ENCODE results near the gene MACROD2.
"Not testable (repeated sequence)": the region's sequence is repeated elsewhere in the genome, so short reads cannot be mapped to it uniquely, and the experiment has no call there.

Gene MACROD2

DNA sequence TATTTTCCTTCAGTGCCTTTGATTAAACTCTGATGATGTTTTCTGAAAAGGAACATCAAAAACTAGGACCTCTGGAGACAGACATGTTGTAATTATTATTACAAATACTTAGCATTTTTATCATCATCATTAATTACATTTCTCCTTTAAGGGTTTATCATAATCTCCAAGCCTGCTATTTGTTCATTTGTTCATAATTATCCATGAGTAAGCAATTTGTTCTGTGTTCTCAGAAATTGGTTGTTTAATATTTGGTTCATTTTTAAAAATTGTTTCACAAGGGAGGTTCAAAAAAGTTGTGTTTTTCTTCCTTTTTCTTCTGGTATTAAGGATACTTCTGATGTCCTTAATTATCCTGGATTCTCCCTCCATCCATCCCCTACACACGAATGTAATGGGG, 1192.3 kb downstream of the MACROD2 start:
- Histone ChIP-seq H3K9me3 (replicated peaks; ENCODE audit: low read length) (no peaks in the 10 kb centered on the region), H3K4me1 (ENCODE audit: control insufficient read depth, insufficient read depth, low read length) (no peaks in the 10 kb centered on the region), H3K4me3 (ENCODE audit: low read length) (no peak overlapping the region), H3K4me2 (ENCODE audit: low read length) (no peak overlapping the region), H3K9ac (ENCODE audit: low read depth, low read length) (no peak overlapping the region), H3K27me3 (ENCODE audit: control insufficient read depth, insufficient read depth, low read length) (no peaks in the 10 kb centered on the region), H3K36me3 (ENCODE audit: insufficient read depth, low read length) (no peaks in the 10 kb centered on the region)

DNA sequence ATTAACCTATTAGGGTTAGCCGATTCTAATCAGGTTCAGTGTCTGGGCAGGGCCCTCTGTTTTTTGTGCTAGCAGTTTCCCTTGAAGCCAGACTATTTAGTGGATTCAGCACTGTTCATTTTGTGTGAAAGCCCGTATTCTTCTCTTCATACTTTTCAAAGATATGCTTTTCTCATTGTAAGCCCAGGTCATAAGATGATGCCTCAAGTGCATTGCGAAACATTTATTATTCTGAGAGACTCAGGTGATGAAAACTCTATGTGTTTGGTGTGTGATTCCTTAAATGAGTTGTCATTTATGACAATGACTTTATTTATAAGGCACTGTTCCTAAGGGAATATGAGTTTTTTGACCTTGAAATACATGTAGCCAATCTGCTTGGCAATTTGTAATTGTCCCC, 1193.1 kb downstream of the MACROD2 start:
- H3K4me2 ChIP-seq (ENCODE audit: low read length) = no peak overlapping the region
- no peak overlapping the region for H3K9ac ChIP-seq (ENCODE audit: low read depth, low read length)
- H3K36me3 ChIP-seq (ENCODE audit: insufficient read depth, low read length) = no peaks in the 10 kb centered on the region
- no peak overlapping the region for H3K4me3 ChIP-seq (ENCODE audit: low read length)
- H3K4me1 ChIP-seq (ENCODE audit: control insufficient read depth, insufficient read depth, low read length) = no peaks in the 10 kb centered on the region
- no peaks in the 10 kb centered on the region for H3K27me3 ChIP-seq (ENCODE audit: control insufficient read depth, insufficient read depth, low read length)
- no peaks in the 10 kb centered on the region for H3K9me3 ChIP-seq (replicated peaks; ENCODE audit: low read length)

DNA sequence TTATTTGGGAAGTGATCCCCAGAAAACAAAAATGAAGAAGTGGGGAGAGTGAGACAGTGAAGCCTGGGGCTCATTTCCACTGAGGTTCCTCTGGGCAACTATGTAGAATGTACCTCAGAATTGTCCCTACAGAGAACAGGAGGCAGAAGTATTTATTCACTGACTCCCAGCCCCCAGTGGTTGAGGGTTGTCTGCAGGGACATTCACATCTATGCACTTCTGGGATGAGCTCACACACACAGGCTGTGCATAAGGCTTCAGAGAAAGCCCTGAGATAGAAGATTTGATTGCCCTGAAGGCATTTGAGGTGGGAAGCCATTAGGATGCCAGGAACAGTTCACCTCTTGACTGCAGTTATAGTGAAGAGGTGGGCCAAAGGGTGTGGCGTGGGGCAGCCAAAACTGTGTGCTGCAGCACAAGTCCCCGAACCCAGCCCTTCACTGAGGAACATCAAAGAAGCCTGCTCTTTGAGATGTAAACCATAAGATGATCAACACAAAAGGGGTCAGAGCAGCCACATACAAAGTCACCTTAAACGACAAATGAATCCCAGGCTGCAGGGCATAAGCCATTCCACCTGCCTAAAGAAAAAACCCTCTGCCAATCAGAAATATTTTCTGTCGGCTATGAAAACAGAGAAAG, 1195.9 kb downstream of the MACROD2 start:
- no peak overlapping the region for H3K4me2 ChIP-seq (ENCODE audit: low read length)
- H3K9ac ChIP-seq (ENCODE audit: low read depth, low read length) = no peak overlapping the region
- H3K4me1 ChIP-seq (ENCODE audit: control insufficient read depth, insufficient read depth, low read length) = no peaks in the 10 kb centered on the region
- H3K9me3 ChIP-seq (replicated peaks; ENCODE audit: low read length) = no peaks in the 10 kb centered on the region
- no peak overlapping the region for H3K4me3 ChIP-seq (ENCODE audit: low read length)
- no peaks in the 10 kb centered on the region for H3K27me3 ChIP-seq (ENCODE audit: control insufficient read depth, insufficient read depth, low read length)
- no peaks in the 10 kb centered on the region for H3K36me3 ChIP-seq (ENCODE audit: insufficient read depth, low read length)

DNA sequence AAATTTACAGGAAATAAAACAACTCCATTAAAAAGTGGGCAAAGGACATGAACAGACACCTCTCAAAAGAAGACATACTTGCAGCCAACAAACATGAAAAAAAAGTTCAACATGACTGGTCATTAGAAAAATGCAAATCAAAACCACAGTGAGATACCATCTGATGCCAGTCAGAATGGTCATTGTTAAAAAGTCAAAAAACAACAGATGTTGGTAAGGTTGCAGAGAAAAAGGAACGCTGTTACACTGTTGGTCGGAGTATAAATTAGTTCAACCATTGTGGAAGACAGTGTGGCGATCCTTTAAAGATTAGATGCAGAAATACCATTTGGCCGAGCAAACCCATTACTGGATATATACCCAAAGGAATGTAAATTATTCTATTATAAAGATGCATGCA, 1200.1 kb downstream of the MACROD2 start:
- Histone ChIP-seq H3K27me3 (ENCODE audit: control insufficient read depth, insufficient read depth, low read length) (no peaks in the 10 kb centered on the region), H3K36me3 (ENCODE audit: insufficient read depth, low read length) (no peaks in the 10 kb centered on the region), H3K9ac (ENCODE audit: low read depth, low read length) (no peak overlapping the region), H3K4me2 (ENCODE audit: low read length) (no peak overlapping the region), H3K4me3 (ENCODE audit: low read length) (no peak overlapping the region), H3K4me1 (ENCODE audit: control insufficient read depth, insufficient read depth, low read length) (no peaks in the 10 kb centered on the region), H3K9me3 (replicated peaks; ENCODE audit: low read length) (no peaks in the 10 kb centered on the region)

DNA sequence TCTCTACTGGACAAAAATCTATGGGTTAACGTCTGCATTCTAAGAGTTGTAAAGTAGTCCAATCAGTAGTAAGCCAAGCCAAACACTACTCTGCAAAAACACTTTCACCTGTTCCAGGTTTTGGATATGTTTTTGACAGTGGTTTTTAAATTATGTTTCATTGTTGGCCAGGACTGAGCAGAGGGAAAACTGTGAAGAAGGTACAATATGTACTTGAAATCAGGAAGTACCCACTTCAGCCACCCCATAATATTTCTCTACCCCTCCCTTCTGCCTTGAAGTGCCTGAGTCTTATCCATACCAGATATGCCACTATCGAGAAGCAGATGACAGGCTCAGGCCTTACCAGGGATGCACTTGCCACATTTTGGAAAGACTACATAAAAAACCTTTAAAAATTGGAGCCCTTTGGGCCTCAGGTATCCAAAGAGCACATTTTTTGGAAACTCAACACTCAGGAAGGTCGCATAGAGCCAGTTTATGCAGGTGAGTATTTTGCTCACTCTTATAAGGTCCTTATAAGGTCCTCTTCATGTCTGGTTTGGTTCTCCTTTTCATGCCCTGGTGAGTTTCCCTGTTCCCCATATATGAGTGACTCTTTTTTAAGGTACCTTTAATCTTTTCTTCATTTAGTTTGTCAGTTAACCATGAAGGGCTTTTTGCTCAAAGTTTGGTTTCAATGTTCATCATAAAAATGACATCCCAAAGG, 1201.4 kb downstream of the MACROD2 start:
- Histone ChIP-seq H3K9me3 (replicated peaks; ENCODE audit: low read length) (no peaks in the 10 kb centered on the region), H3K9ac (ENCODE audit: low read depth, low read length) (no peak overlapping the region), H3K36me3 (ENCODE audit: insufficient read depth, low read length) (no peaks in the 10 kb centered on the region), H3K4me1 (ENCODE audit: control insufficient read depth, insufficient read depth, low read length) (no peaks in the 10 kb centered on the region), H3K4me3 (ENCODE audit: low read length) (no peak overlapping the region), H3K4me2 (ENCODE audit: low read length) (no peak overlapping the region), H3K27me3 (ENCODE audit: control insufficient read depth, insufficient read depth, low read length) (no peaks in the 10 kb centered on the region)

DNA sequence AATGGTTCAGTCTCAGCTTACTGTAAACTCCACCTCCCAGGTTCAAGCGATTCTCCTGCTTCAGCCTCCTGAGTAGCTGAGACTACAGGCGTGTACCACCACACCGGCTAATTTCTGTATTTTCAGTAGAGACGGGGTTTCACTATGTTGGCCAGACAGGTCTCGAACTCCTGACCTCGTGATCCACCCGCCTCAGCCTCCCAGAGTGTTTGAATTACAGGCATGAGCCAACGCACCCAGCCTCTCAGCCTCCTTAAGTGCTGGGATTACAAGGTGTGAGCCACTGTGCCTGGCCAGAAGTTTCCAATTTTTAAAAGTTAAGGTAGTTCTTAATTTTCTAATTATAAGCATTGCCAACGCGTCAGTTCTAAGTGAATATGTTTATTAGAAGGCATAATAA, 1202.7 kb downstream of the MACROD2 start:
- not testable (repeated sequence) for H3K36me3 ChIP-seq (ENCODE audit: insufficient read depth, low read length); H3K27me3 ChIP-seq (ENCODE audit: control insufficient read depth, insufficient read depth, low read length); H3K4me1 ChIP-seq (ENCODE audit: control insufficient read depth, insufficient read depth, low read length); H3K4me3 ChIP-seq (ENCODE audit: low read length); H3K4me2 ChIP-seq (ENCODE audit: low read length); H3K9me3 ChIP-seq (replicated peaks; ENCODE audit: low read length); H3K9ac ChIP-seq (ENCODE audit: low read depth, low read length)

DNA sequence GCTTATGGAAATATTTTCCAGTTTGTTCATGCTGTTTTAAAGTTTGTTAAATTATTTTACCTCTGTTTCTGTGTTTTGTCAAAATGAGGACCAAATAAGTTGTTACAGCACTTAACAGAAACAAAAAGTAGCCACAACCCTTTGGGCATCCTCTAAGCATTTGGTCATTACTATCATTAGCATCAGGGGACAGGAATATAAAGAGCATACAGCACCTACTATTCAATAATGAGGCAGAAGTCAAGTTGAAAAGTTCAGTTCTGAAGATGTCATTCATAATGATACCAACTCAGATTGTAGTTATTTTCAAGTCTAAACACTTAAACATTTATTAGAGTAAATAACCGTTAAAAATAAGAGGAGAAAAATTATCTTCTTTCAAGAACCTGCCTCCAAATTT, 1204.4 kb downstream of the MACROD2 start:
- Histone ChIP-seq H3K4me1 (ENCODE audit: control insufficient read depth, insufficient read depth, low read length) (no peaks in the 10 kb centered on the region), H3K4me2 (ENCODE audit: low read length) (no peak overlapping the region), H3K9ac (ENCODE audit: low read depth, low read length) (no peak overlapping the region), H3K4me3 (ENCODE audit: low read length) (no peak overlapping the region), H3K9me3 (replicated peaks; ENCODE audit: low read length) (no peaks in the 10 kb centered on the region), H3K36me3 (ENCODE audit: insufficient read depth, low read length) (no peaks in the 10 kb centered on the region), H3K27me3 (ENCODE audit: control insufficient read depth, insufficient read depth, low read length) (no peaks in the 10 kb centered on the region)

DNA sequence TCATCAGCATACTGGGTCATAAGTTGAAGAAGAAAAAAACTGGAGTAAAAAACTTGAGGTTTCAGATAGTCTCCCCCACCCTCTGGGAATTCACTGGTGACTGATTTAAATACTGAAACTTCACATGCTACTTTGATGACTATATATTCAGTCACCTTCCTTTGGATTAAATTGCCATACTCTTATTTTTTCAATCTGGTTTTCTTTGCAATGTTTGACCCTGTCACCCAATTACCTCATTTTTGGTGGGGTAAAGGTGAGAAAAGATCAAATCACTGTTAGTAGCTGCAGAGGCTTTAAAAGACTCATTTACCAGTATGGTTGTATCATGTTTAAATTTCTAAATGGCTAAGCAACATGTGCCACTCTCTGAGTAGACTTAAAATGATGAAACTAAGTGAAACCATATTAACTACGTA, 1204.8 kb downstream of the MACROD2 start:
- Histone ChIP-seq H3K9me3 (replicated peaks; ENCODE audit: low read length) (no peaks in the 10 kb centered on the region), H3K27me3 (ENCODE audit: control insufficient read depth, insufficient read depth, low read length) (no peaks in the 10 kb centered on the region), H3K4me2 (ENCODE audit: low read length) (no peak overlapping the region), H3K4me3 (ENCODE audit: low read length) (no peak overlapping the region), H3K36me3 (ENCODE audit: insufficient read depth, low read length) (no peaks in the 10 kb centered on the region), H3K9ac (ENCODE audit: low read depth, low read length) (no peak overlapping the region), H3K4me1 (ENCODE audit: control insufficient read depth, insufficient read depth, low read length) (no peaks in the 10 kb centered on the region)

DNA sequence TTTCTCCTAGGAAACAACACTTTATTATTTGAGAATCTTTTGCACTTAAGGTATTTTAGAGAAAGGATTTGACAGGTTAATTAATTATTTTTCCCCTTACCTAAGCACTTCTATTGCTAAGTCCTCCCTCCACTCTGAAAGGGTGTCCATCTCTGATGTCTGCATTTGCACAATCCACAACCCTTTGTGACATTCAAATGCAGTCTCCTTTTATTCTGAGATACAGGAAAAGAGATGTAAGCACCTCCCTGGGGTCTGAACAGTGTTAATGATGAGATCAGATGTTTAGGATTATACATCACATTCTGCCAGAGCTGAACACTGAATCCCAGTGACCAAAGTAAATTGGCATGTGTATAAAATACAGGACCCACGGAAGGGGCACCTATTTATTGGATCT, 1206.3 kb downstream of the MACROD2 start:
- H3K4me1 ChIP-seq (ENCODE audit: control insufficient read depth, insufficient read depth, low read length) = no peaks in the 10 kb centered on the region
- H3K9ac ChIP-seq (ENCODE audit: low read depth, low read length) = no peak overlapping the region
- H3K36me3 ChIP-seq (ENCODE audit: insufficient read depth, low read length) = no peaks in the 10 kb centered on the region
- H3K9me3 ChIP-seq (replicated peaks; ENCODE audit: low read length) = no peaks in the 10 kb centered on the region
- no peaks in the 10 kb centered on the region for H3K27me3 ChIP-seq (ENCODE audit: control insufficient read depth, insufficient read depth, low read length)
- H3K4me3 ChIP-seq (ENCODE audit: low read length) = no peak overlapping the region
- H3K4me2 ChIP-seq (ENCODE audit: low read length) = no peak overlapping the region

DNA sequence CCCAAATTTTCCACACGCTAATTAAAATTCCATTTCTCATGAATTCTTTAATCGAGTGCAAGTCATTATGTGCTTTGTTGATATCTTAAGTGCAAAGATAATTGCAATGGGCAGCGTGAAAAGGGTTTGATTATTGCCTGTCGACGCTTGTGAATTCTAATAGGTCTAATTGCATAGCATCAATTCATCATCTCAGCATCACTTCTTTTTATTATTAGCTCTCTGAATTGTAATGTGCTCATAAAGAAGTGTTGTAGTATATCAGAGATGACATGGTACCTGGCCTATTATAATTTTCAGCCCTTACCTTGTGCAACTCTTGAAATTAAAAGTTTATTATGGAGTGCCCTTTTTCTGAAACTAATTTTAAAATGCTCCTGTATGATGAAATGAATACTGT, 1208.9 kb downstream of the MACROD2 start:
- H3K4me3 ChIP-seq (ENCODE audit: low read length) = no peak overlapping the region
- no peaks in the 10 kb centered on the region for H3K27me3 ChIP-seq (ENCODE audit: control insufficient read depth, insufficient read depth, low read length)
- no peaks in the 10 kb centered on the region for H3K36me3 ChIP-seq (ENCODE audit: insufficient read depth, low read length)
- H3K9ac ChIP-seq (ENCODE audit: low read depth, low read length) = no peak overlapping the region
- no peaks in the 10 kb centered on the region for H3K9me3 ChIP-seq (replicated peaks; ENCODE audit: low read length)
- no peak overlapping the region for H3K4me2 ChIP-seq (ENCODE audit: low read length)
- no peaks in the 10 kb centered on the region for H3K4me1 ChIP-seq (ENCODE audit: control insufficient read depth, insufficient read depth, low read length)

DNA sequence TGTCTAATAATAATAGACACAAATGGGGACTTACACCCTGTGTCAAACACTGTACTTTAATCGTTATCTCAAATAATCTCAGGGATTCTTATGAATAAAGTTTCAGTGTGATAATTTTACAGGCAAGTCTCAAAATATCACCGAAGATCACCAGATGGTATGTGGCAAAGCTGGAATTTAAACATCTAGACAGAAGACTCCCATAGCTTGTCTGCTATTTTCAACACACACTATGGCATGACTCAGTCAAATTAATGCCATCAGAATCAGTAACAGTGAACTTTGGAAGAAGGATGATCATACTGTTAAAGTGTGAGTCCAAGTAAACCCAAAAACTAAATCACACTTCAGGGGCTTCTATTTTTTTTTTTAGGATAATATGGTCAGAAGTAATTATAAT, 1209.7 kb downstream of the MACROD2 start:
- no peaks in the 10 kb centered on the region for H3K4me1 ChIP-seq (ENCODE audit: control insufficient read depth, insufficient read depth, low read length)
- no peaks in the 10 kb centered on the region for H3K27me3 ChIP-seq (ENCODE audit: control insufficient read depth, insufficient read depth, low read length)
- H3K4me2 ChIP-seq (ENCODE audit: low read length) = no peak overlapping the region
- H3K9ac ChIP-seq (ENCODE audit: low read depth, low read length) = no peak overlapping the region
- H3K4me3 ChIP-seq (ENCODE audit: low read length) = no peak overlapping the region
- no peaks in the 10 kb centered on the region for H3K36me3 ChIP-seq (ENCODE audit: insufficient read depth, low read length)
- no peaks in the 10 kb centered on the region for H3K9me3 ChIP-seq (replicated peaks; ENCODE audit: low read length)

DNA sequence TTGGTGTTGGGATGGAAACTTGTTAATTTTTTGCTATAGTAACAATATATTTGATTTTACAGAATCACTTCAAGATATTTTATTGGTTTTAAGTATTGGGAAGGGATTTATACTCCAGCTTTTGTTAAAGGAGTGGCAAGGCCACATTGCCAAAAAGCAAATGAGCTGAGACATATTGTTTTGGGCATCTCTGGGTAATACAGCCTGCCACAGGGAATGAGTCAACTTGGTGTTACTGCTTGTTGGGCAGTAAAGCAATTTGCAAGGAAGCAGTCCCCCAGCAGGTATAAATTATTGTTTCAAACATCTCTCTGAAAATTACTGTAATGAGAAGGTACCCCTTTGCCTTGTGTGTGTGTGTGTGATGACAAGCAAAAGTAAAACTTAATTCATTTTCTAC, 1210.4 kb downstream of the MACROD2 start:
- Histone ChIP-seq H3K9ac (ENCODE audit: low read depth, low read length) (no peak overlapping the region), H3K4me3 (ENCODE audit: low read length) (no peak overlapping the region), H3K9me3 (replicated peaks; ENCODE audit: low read length) (no peaks in the 10 kb centered on the region), H3K4me1 (ENCODE audit: control insufficient read depth, insufficient read depth, low read length) (no peaks in the 10 kb centered on the region), H3K4me2 (ENCODE audit: low read length) (no peak overlapping the region), H3K36me3 (ENCODE audit: insufficient read depth, low read length) (no peaks in the 10 kb centered on the region), H3K27me3 (ENCODE audit: control insufficient read depth, insufficient read depth, low read length) (no peaks in the 10 kb centered on the region)

Data from skeletal muscle satellite cell (primary cell).